Mesothelial cell of epicardium (in vitro differentiated cells): ENCODE measurements around the gene CC2D1A. TPM values are rescaled to one million over a fixed set of nuclear protein-coding genes. Genes with fewer than 3 reads are reported as not detected.
A peak's percentile ranks its signal among the peaks of the same experiment; 100 is the strongest.

ENCODE experiments used
- DNase-seq, 2 experiments: peaks; one replicate each; pipeline ENCODE4 v3.0.0; 2021; ENCODE audit warnings: low spot score in 2 of 2; ENCODE audit not compliant: unreplicated experiment in 2 of 2
- H3K27ac Mint-ChIP-seq: 2 replicates; pipeline ENCODE4 v1.8.0; 2021; ENCODE audit warnings: mixed read lengths
- H3K27me3 Mint-ChIP-seq: 2 replicates; pipeline ENCODE4 v1.8.0; 2021; ENCODE audit warnings: low read depth, mixed read lengths
- H3K36me3 Mint-ChIP-seq: 2 replicates; pipeline ENCODE4 v1.8.0; 2021; ENCODE audit warnings: mixed read lengths
- H3K4me1 Mint-ChIP-seq: 2 replicates; pipeline ENCODE4 v1.8.0; 2021; ENCODE audit warnings: mixed read lengths
- H3K4me3 Mint-ChIP-seq: 2 replicates; pipeline ENCODE4 v1.8.0; 2021; ENCODE audit warnings: mild to moderate bottlenecking, moderate library complexity, mixed read lengths
- H3K9me3 Mint-ChIP-seq: 2 replicates; pipeline ENCODE4 v1.8.0; 2021; ENCODE audit warnings: mixed read lengths
- total RNA-seq: library from RNA; stranded (reverse); gene quantifications from 3 replicates; pipeline ENCODE4 v1.2.1, GENCODE V29; 2021
- TF ChIP-seq, protein P1 (sequence below): fragments of 200-600 bp; sonication (generic); IDR thresholded peaks from one replicate; pipeline ENCODE4 v1.5.0; 2021; ENCODE audit warnings: antibody characterized with exemption; ENCODE audit not compliant: unreplicated experiment

Gene CC2D1A
- total RNA-seq, 1 donor from 2014 or later: 66.0 TPM

GRCh38 chr19:13883516-13884064 lies 22.4 kb upstream of the CC2D1A start:
- no peak for DNase-seq
- Mint-ChIP-seq H3K4me1 (peaks cover 38% of the 10 kb centered on the region), H3K36me3 (no peaks in the 10 kb centered on the region), H3K9me3 (no peaks in the 10 kb centered on the region), H3K4me3 (no peak overlapping the region), H3K27me3 (no peaks in the 10 kb centered on the region), H3K27ac (no peak overlapping the region)
- TF ChIP-seq, protein P1, sequence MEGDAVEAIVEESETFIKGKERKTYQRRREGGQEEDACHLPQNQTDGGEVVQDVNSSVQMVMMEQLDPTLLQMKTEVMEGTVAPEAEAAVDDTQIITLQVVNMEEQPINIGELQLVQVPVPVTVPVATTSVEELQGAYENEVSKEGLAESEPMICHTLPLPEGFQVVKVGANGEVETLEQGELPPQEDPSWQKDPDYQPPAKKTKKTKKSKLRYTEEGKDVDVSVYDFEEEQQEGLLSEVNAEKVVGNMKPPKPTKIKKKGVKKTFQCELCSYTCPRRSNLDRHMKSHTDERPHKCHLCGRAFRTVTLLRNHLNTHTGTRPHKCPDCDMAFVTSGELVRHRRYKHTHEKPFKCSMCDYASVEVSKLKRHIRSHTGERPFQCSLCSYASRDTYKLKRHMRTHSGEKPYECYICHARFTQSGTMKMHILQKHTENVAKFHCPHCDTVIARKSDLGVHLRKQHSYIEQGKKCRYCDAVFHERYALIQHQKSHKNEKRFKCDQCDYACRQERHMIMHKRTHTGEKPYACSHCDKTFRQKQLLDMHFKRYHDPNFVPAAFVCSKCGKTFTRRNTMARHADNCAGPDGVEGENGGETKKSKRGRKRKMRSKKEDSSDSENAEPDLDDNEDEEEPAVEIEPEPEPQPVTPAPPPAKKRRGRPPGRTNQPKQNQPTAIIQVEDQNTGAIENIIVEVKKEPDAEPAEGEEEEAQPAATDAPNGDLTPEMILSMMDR: no peak

GRCh38 chr19:13884726-13885591 lies 21.0 kb upstream of the CC2D1A start:
- DNase-seq: no peak
- Mint-ChIP-seq H3K9me3 (no peaks in the 10 kb centered on the region), H3K4me1 (peaks cover 37% of the 10 kb centered on the region), H3K27ac (peak overlapping the region; percentile 12), H3K36me3 (no peaks in the 10 kb centered on the region), H3K4me3 (no peak overlapping the region), H3K27me3 (no peaks in the 10 kb centered on the region)
- TF ChIP-seq, protein P1: no peak

- no peak overlapping the region for H3K4me3 Mint-ChIP-seq
These were observed 20.1 kb upstream of the CC2D1A start for GRCh38 chr19:13885826-13886365.

DNA sequence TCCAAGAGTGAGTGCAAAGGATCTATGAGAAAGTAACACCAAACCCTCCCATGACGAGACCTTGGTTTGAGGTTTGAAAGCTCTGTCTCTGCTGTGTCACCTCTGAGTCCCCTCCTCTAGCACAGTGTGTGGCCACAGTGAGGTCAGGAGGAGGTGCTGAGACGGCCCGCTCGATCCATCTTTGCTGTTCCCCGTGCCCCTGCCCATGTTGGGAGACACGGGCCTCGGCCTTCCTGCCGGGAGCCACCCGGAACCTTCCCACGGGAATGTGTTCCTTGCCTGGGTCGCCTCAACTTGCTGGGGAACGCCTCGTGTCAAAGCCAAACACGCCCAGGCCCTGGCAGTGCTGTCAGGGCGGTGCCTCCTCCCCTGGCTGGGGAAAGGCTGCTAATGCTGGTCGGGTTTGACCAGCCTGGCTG lies 19.0 kb upstream of the CC2D1A start:
- Mint-ChIP-seq H3K4me3 (no peak overlapping the region), H3K27me3 (no peaks in the 10 kb centered on the region), H3K4me1 (peaks cover 20% of the 10 kb centered on the region), H3K9me3 (no peaks in the 10 kb centered on the region), H3K36me3 (no peaks in the 10 kb centered on the region), H3K27ac (no peak overlapping the region)
- TF ChIP-seq, protein P1: no peak
- no peak for DNase-seq

More at GRCh38 chr19:13885826-13886365, 20.1 kb upstream of the CC2D1A start:
- Mint-ChIP-seq H3K4me1 (peaks cover 31% of the 10 kb centered on the region), H3K27ac (no peak overlapping the region), H3K36me3 (no peaks in the 10 kb centered on the region), H3K27me3 (no peaks in the 10 kb centered on the region), H3K9me3 (no peaks in the 10 kb centered on the region)
- TF ChIP-seq, protein P1: no peak
- DNase-seq: no peak

DNA sequence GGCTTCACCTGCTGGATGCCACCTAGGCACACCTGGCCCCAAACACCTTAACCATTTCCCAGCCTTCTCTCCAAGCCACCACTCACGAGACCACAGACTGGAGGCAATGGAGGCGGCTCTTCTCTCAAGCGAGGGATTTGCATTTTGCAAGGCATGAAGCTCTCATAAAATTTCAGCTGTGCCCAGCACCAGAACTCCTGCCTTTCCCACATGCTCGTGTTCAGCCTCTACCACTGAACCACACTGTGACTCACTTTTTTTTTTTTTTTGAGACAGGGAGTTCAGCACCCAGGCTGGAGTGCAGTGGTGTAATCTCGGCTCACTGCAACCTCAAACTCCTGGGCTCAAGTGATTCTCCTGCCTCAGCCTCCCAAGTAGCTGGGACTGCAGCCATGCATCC lies 18.5 kb upstream of the CC2D1A start:
- no peaks in the 10 kb centered on the region for H3K27me3 Mint-ChIP-seq
- DNase-seq: no peak
- H3K36me3 Mint-ChIP-seq: no peaks in the 10 kb centered on the region
- TF ChIP-seq, protein P1: no peak
- no peak overlapping the region for H3K27ac Mint-ChIP-seq
- no peaks in the 10 kb centered on the region for H3K9me3 Mint-ChIP-seq
- H3K4me1 Mint-ChIP-seq: peaks cover 17% of the 10 kb centered on the region
- H3K4me3 Mint-ChIP-seq: no peak overlapping the region
